ENCODE results near the gene CDH7.

CDH7 gene

GRCh38 chr18:65749841-65750240 is 971 bp upstream of the CDH7 start:
- ATAC-seq (ENCODE audit: insufficient read depth, low read depth) (no peak), DNase-seq (no peak)
- H3K27ac ChIP-seq (ENCODE audit: low read length): no peak overlapping the region
- no peak overlapping the region for H2AFZ ChIP-seq (ENCODE audit: low read depth, low read length)
- H3K4me3 ChIP-seq (ENCODE audit: low read depth in 1 of 2, low read length in 2 of 2): no peak overlapping the region
- H3K36me3 ChIP-seq (ENCODE audit: insufficient read depth, low read length): no peaks in the 10 kb centered on the region
- H3K27me3 ChIP-seq (ENCODE audit: insufficient read depth, low read length, poor library complexity): no peaks in the 10 kb centered on the region
- H3K4me1 ChIP-seq (ENCODE audit: insufficient read depth, low read length): no peaks in the 10 kb centered on the region
- no peaks in the 10 kb centered on the region for H4K20me1 ChIP-seq (ENCODE audit: insufficient read depth, low read length)
- H3K9ac ChIP-seq (ENCODE audit: low read depth, low read length): no peak overlapping the region
- H3K9me3 ChIP-seq (ENCODE audit: insufficient read depth, low read length, severe bottlenecking): no peaks in the 10 kb centered on the region
- no peaks in the 10 kb centered on the region for H3K79me2 ChIP-seq (ENCODE audit: insufficient read depth, low read length)
- H3K4me2 ChIP-seq (ENCODE audit: insufficient read depth, low read length): no peak overlapping the region
- TF ChIP-seq EZH2 (IDR thresholded peaks at IDR 0.05; ENCODE audit: borderline replicate concordance, low read depth, low read length, severe bottlenecking): no peak
- no peak for TF ChIP-seq CTCF (IDR thresholded peaks at IDR 0.05; ENCODE audit: borderline replicate concordance, extremely low read depth, low read length, poor library complexity, severe bottlenecking)

- H3K9me3 ChIP-seq (ENCODE audit: insufficient read depth, low read length, severe bottlenecking): no peaks in the 10 kb centered on the region
- no peak overlapping the region for H2AFZ ChIP-seq (ENCODE audit: low read depth, low read length)
- H3K4me2 ChIP-seq (ENCODE audit: insufficient read depth, low read length): no peak overlapping the region
- no peaks in the 10 kb centered on the region for H3K79me2 ChIP-seq (ENCODE audit: insufficient read depth, low read length)
- TF ChIP-seq EZH2 (IDR thresholded peaks at IDR 0.05; ENCODE audit: borderline replicate concordance, low read depth, low read length, severe bottlenecking) (no peak), CTCF (IDR thresholded peaks at IDR 0.05; ENCODE audit: borderline replicate concordance, extremely low read depth, low read length, poor library complexity, severe bottlenecking) (no peak)
- ATAC-seq (ENCODE audit: insufficient read depth, low read depth): no peak
- no peak overlapping the region for H3K4me3 ChIP-seq (ENCODE audit: low read depth in 1 of 2, low read length in 2 of 2)
- H3K4me1 ChIP-seq (ENCODE audit: insufficient read depth, low read length): no peaks in the 10 kb centered on the region
- no peaks in the 10 kb centered on the region for H3K36me3 ChIP-seq (ENCODE audit: insufficient read depth, low read length)
- DNase-seq: no peak
- H3K27ac ChIP-seq (ENCODE audit: low read length): no peak overlapping the region
- H3K27me3 ChIP-seq (ENCODE audit: insufficient read depth, low read length, poor library complexity): no peaks in the 10 kb centered on the region
- H3K9ac ChIP-seq (ENCODE audit: low read depth, low read length): no peak overlapping the region
- no peaks in the 10 kb centered on the region for H4K20me1 ChIP-seq (ENCODE audit: insufficient read depth, low read length)
These were observed 608 bp downstream of the CDH7 start for GRCh38 chr18:65751155-65752085.

- no peaks in the 10 kb centered on the region for H3K36me3 ChIP-seq (ENCODE audit: insufficient read depth, low read length)
- DNase-seq: no peak
- no peak overlapping the region for H3K4me2 ChIP-seq (ENCODE audit: insufficient read depth, low read length)
- TF ChIP-seq CTCF (IDR thresholded peaks at IDR 0.05; ENCODE audit: borderline replicate concordance, extremely low read depth, low read length, poor library complexity, severe bottlenecking): no peak
- no peak for TF ChIP-seq EZH2 (IDR thresholded peaks at IDR 0.05; ENCODE audit: borderline replicate concordance, low read depth, low read length, severe bottlenecking)
- H3K27me3 ChIP-seq (ENCODE audit: insufficient read depth, low read length, poor library complexity): no peaks in the 10 kb centered on the region
- no peak overlapping the region for H3K27ac ChIP-seq (ENCODE audit: low read length)
- no peaks in the 10 kb centered on the region for H3K9me3 ChIP-seq (ENCODE audit: insufficient read depth, low read length, severe bottlenecking)
- no peak overlapping the region for H2AFZ ChIP-seq (ENCODE audit: low read depth, low read length)
- ATAC-seq (ENCODE audit: insufficient read depth, low read depth): no peak
- H3K79me2 ChIP-seq (ENCODE audit: insufficient read depth, low read length): no peaks in the 10 kb centered on the region
- no peak overlapping the region for H3K9ac ChIP-seq (ENCODE audit: low read depth, low read length)
- H3K4me1 ChIP-seq (ENCODE audit: insufficient read depth, low read length): no peaks in the 10 kb centered on the region
- H4K20me1 ChIP-seq (ENCODE audit: insufficient read depth, low read length): no peaks in the 10 kb centered on the region
- H3K4me3 ChIP-seq (ENCODE audit: low read depth in 1 of 2, low read length in 2 of 2): no peak overlapping the region
These were observed 2.0 kb downstream of the CDH7 start for GRCh38 chr18:65752625-65753325.

Measured in DND-41 (cell line).